GM18511 (cell line): Measurements from ENCODE around the gene ZNF135.

Experiments
- ATAC-seq: cut with Tn5 transposase; IDR thresholded peaks from one replicate; pipeline ENCODE4 v1.9.1; 2021; ENCODE audit warnings: mild to moderate bottlenecking, moderate library complexity; ENCODE audit not compliant: unreplicated experiment

Gene ZNF135

DNA sequence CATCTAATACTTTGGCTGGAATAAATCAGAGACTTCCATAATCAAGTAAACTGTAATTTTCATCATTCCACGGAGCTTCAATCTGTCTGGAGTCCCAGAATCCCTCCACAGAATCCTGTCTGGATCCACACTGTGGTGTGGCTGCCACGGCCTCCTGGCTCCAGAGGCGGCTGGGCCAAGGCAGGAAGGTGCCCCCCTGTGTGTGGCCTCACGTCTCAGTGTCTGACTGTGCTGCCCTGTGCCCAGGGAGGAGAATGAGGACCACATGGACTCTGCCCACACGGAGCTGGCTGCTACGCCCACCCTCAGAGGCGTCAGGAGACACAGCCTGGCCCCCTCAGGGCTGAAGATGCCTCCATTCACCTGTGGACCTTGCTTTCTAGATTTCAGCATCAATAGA lies 12.2 kb upstream of the ZNF135 start:
- no peak for ATAC-seq

DNA sequence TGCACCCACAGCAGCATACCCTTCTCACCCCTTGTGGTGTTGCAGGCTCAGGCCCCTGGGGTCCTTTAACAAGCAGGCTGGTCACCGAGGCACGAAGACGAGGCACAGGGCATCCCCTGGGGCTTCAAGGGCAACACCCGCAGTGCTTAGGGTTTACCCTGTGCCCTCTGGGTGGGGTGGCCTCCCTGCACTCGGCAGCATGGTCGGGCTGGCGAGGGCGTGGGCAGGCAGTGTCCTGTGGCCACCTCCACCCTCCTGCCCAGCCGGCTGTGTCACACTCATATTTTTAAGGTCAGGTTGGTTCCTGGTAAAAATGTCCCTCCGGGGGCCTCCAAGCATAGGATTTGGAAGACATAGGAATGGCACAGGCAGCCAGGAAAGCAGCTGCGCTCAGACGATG lies 11.4 kb upstream of the ZNF135 start:
- ATAC-seq: no peak

DNA sequence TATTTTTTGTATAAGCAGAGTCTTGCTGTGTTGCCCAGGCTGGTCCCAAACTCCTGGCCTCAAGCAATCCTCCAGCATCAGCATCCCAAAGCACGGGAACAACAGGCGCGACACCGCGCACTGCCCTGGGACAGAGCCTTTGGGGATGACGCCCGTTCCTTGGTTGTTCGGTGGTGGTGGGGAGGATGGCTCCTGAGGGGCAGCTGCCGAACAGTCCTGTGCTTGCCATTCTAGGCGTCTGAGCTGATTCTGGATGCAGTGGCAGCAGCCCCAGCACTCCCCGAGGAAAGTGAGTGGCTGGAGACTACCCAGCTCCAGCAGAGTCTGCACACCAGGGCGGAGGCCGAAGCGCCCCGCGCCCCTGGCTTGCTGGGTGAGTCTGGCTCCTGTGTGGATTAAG lies 6.8 kb upstream of the ZNF135 start:
- no peak for ATAC-seq

DNA sequence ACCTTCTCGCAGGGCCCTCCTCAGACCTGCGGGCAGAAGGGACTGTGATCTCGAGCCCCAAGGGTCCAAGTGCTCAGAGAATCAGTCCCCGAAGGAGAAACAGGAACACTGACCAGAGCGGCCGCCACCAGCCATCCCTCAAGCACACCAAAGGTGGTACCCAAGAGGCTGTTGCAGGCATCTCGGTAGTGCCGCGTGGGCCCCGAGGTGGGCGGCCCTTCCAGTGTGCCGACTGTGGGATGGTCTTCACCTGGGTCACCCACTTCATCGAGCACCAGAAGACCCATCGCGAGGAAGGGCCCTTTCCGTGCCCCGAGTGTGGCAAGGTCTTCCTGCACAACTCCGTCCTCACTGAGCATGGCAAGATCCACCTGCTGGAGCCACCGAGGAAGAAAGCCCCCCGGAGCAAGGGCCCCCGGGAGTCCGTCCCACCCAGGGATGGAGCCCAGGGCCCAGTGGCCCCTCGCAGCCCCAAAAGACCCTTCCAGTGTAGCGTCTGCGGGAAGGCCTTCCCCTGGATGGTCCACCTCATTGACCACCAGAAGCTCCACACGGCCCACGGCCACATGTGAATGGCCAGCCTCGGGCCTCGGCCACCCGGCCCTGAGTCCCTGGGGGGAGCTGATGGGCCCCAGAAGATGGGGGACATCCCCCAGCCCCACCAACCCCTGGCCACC lies 5.5 kb upstream of the ZNF135 start:
- ATAC-seq: no peak

DNA sequence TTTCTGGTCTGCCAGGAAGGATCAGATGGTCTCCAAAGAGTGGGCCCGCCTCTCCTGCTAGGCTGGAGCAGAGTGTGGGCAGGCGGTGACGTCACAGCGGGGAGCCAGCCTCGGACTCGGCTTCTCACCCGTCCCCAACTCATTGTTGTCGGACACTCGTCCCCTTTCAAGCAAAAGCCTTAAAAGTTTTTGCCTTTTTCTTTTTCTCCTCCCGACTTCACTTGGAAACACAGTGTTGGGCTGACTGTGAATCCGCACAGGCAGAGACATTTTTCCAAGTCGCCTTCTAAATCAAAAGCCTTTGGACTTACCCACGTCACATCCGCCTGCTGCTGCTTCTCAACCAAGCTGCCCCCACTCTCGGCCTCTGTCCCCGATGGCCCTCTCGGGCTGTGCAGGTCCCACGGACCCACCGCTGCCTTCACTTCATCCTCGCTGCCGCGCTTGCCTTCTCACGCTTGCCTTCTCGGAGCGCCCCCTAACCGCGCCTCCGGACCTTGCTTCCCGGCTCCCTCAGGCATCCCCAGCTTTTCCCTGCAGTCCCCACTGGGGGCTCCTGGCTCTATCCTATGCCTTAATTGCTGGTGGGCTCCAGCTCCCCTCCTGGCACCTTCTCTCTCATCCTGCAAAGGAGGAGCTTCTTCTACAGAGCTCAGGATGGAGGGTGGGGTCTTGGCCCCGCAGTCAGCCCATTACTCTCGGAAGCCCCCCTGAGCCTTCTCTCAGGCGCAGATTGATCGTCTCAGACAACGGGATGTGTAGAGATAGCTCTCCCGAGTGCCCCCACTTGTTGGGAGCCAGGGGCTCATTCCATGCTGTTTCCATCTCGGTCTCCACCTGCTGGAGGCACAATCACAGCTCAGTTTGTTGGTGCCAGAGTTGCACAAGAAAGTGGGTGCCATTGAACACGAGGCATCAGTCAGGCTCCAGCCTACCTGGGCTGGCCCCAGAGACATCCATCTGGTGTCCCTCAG lies 3.9 kb upstream of the ZNF135 start:
- ATAC-seq: no peak

DNA sequence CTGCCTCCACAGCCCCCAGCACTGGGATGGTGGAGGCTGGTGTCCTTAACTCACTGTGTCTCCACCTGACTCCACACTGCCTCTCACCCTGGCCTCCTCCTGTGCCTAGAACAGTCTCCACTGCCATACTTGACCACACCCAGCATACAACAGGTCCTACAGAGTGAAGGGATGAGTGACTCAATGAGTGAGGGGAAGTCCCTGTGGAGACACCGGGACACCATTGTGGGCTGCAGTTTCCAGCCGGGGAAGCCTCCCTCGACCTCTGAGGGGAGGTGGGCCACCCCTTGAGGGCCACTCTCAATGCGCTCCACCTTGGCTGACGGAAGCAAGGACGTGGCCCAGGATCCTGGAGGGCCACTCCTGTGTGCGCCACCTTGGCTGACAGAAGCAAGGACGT lies 2.8 kb upstream of the ZNF135 start:
- no peak for ATAC-seq

DNA sequence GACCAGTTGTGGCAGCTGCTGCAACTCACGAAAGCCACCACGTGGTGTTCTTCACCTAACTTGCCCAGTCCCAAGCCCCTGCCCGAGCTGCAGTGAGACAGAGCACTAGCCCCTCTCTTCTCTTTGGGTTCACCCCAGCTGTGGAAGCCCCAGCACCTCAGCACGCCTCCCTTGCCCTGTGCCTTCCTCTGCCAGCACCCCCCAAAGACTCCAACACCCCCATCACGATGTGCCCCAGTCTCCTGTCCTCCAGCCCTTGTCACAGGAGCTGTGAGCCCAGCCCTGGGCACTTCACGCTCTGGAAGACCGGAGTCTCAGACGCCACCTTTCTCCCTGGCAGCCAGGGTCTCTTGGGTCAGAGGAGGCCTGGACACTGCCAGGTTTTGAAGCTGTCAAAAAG lies 2.2 kb upstream of the ZNF135 start:
- ATAC-seq: no peak

DNA sequence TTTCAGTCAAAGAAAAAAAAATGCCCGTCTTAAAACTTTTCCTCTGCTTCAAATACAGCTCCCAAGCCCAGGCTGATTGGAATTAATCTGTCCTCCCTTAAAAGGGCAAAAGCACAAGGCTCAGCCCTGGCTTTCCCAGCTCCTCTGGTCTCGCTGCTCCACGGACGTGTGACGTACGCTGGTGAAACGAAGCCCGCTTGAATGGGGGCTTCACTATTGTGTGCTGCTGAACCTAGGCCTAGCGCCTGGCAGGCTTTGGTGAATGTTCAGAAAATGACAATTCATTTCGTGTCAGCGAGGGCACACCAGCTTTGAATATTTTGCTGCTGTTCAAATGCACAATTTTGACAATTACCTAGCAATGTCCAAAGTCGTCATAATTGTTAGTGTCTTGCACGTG lies 615 bp upstream of the ZNF135 start:
- ATAC-seq: no peak

DNA sequence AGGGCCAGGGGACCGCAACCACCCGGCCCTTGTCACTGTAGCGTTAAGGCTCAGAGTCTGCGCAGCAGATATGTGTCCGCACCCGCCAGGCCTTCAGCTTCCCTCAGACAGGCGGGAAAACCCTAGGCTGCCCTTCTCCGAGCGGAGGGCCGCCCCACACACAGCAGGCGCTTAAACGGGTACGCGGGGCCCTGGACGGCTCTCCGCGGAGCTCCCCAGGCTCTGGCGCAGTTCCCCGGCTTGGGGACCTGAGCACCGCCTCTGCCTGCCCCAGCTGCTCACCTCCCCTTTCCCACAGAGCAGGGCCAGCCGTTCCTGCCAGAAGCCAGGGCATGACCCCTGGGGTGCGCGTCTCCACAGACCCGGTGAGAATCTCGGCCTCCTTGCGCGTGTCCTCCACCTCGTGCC lies 593 bp downstream of the ZNF135 start:
- ATAC-seq: no peak

DNA sequence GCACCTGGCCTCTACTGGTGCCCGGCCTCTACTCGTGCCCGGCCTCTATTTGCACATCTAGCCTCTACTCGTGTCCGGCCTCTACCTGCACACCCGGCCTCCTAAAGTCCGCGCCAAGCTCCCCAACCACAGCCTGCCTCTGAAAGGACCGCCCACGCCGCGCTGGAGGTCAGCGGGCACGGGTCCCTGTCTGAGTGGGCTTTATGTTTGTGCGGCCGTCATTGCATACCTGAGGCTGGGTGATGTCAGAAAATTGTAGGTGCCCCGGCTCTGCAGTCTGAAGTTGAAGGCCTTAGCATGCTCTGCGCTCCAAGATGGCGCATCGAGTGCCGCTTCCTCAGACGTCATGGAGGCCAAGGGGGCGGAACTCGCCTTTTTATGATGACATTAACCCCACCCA lies 1.1 kb downstream of the ZNF135 start:
- ATAC-seq: no peak

DNA sequence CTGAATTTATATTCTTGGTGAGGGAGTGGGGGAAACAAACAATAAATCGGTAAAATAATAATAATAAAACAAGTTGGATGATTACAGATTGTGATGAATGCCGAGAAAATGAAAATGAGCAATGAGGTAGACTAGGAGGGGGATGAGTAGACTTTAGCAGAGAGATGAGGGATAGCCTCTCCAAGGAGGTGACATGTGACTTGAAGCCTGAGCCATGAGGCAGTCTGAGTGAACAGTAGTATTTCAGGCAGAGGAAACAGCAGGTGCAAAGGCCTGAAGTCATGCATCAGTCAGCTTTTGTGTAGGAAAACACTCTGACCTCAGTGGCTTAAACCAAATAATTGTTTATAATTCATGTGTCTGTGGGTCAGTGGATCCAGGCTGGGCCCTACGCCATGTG lies 4.6 kb downstream of the ZNF135 start:
- ATAC-seq: no peak

DNA sequence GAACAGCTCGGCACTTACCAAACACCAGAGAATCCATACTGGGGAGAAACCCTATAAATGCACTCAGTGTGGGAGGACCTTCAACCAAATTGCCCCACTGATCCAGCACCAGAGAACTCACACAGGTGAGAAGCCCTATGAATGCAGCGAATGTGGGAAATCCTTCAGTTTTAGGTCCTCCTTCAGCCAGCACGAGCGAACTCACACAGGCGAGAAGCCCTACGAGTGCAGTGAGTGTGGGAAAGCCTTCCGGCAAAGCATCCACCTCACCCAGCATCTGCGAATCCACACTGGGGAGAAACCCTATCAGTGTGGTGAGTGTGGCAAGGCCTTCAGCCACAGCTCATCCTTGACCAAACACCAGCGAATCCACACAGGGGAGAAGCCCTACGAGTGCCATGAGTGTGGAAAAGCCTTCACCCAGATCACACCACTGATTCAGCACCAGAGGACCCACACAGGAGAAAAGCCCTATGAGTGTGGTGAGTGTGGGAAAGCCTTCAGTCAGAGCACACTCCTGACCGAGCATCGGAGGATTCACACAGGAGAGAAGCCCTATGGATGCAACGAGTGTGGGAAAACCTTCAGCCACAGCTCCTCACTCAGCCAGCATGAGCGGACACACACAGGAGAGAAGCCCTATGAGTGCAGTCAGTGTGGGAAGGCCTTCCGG lies 8.3 kb downstream of the ZNF135 start:
- ATAC-seq: no peak

DNA sequence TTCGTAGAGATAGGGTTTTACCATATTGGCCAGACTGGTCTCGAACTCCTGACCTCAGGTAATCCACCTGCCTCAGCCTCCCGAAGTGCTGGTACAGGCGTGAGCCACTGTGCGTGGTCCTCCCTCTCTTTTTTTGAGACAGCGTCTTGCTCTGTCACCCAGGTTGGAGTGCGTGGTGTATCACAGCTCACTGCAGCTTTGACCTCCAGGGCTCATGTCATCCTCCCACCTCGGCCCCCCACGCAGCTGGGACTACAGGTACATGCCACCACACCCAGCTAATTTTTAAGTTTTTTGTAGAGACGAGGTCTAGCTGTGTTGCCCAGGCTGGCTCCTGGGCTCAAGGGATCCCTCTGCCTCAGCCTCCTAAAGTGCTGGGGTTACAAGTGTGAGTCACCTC lies 20.7 kb downstream of the ZNF135 start:
- no peak for ATAC-seq

DNA sequence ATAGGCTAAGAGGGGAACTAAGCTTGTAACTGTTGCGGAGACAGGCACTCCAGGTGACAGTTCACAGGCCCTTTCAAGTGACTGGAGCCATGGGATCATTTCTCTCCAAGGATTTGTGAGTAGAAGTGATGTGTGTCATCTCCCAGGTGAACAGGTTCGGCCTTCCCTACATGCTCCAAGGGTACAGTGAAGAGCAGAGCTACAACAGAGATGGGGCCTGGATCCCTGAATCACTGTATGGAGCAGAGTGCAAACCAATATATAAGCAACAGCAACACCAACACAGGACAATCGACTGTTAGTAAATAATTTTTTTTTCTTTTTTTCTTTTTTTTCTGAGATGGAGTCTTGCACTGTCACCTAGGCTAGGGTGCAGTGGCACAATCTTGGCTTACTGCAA lies 23.9 kb downstream of the ZNF135 start:
- no peak for ATAC-seq

DNA sequence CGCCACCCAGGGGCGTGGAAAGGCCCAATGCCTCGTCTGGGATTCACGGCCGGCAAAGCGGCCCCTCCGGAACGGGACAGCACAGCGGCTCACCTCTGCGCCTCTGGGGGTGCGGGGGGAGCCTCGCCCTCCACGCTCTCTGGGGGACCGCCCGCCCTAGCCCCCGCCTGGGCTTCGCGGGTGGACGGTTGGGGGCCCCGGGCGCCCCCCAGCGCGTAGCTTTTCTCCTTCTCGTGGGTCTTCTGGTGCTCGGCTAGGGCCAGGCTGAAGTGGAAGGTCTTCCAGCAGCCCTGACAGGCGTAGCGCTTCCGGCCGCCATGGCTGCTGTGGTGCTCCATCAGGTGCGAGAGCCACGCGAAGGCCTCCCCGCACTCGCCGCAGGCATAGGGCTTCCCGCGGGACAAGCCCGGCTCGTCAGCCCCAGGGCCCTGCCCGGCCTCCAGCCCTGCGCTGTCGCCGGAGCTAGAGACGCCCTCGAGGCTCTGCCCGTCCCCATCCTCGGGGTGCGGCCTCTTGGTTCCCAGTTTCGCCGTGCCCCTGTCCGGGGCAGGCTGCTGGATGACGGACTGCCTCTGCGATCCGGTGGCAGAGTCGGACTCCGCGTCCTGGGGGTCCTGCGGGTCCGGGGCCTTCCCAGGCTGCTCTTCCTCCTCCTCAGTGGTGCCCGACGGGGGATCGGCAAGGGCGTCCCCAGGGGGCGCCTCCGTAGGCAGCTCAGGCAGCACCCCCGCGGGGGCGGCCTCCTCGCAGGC lies 25.7 kb downstream of the ZNF135 start:
- no peak for ATAC-seq

DNA sequence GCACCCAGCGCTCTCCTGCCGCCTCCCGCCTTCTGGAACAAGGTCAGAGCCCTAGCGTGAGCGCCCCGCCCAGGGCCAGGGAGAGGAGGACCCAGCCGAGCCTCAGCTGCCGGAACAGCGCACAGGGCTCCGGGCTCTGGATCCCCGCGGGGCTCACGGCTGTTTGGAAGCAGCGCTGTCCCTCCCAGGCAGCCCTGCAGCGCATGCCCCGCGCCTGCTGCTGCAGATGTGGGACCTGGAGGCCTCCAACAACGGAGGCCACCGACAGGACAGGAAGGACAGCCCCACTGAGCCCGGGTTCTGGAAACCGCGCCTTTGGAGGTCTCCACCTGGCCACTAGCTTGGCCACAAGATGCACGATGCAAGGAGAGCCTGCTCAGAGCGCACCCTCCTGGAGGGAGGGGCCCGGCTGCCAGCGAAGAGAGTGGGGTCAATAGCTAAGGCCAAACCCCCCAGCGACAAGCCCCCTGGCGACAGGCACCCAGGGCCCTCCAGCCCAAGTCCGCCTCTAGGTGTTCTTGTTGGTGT lies 26.3 kb downstream of the ZNF135 start:
- no peak for ATAC-seq

DNA sequence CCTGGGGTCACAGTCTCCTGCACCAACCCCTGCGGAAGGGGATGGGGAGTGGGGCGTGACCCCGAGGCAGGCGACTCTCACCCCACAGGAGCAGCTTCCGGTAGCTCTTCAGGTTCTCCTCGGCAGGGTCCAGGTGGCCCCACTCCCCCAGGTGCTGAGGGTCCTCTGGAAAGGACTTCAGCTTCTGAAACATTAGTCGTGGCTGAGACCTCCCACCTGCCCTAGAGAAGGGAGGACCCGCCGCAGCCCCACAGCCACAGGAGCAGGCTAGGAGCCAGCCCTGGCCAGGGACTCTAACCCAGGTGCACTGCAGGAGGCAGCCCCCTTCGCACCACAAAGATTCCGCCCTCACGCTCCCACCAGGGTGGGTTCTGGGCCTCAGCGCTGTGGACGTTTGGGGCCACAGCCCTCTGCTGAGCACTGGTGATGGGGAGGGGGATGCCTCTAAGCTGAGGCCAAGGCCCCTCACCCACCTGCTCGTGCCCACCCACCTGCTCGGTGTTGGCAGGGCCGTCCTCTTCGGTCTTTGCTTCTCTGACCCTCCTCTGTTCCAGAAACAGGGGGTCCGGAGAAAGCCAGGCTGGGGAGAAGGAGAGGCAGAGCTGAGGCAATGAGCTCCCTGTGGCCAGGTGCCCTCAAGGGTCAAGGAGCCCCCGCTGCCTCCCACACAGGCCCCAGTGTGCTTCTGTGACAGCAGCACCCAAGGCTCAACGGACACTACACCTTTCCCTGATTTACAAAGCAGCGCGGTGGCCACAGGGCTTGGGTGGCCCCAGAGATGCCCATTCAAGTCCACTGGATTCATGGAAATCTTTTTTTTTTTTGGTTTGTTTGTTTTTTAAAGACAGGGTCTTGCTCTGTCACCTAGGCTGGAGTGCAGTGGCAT lies 28.0 kb downstream of the ZNF135 start:
- ATAC-seq: no peak

DNA sequence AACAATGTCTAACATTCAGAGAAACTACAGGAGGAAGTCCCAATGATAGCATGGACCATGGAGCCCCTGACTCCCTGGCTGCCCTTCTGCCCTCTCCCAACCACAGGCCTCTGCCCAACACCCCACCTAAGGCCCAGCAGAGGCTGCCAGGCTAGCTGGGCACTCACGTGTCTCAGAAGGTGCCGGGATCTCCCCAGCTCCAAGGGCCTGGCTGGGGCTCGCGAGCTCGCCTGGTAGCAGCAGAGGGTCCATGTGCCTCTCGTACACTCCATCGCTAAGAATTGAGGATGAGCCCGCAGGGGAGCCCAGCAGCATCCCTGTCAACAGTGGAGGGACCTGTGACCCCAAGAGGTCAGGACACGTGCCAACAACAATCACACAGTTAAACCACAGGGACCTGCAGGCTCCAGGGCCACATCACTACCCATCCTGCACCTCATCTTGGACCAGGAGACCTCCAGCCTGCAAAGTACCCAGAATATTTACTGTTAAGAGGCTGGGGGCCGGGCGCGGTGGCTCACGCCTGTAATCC lies 29.5 kb downstream of the ZNF135 start:
- no peak for ATAC-seq

DNA sequence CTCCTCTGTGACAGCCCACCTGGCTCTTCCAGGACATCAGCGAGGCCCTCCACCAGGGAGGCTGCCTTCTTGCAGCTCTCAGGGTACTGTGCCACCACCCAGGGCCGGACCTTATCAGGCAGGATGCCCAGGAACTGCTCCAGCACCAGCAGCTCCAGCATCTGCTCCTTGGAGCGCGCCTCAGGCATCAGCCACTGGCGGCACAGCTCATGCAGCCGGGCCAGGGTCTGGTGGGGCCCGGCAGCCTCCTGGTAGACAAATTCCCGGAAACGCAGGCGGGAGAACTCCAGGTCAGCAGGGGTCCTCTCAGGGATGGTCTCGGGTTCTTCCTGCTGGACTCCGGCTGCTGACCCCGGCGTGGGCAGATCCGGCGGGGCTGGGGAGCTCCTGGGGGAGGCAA lies 30.8 kb downstream of the ZNF135 start:
- no peak for ATAC-seq
